Mononuclear cell (primary cell): ENCODE measurements around the gene JAK1. TPM values are rescaled to one million over a fixed set of nuclear protein-coding genes. Genes with fewer than 3 reads are reported as not detected.

ENCODE experiments used
- H3K27me3 ChIP-seq: 2 replicates; pipeline ENCODE4 v1.6.0; 2011; ENCODE audit warnings: low read length, control low read depth; ENCODE audit not compliant: insufficient read depth
- H3K4me1 ChIP-seq: 2 replicates; pipeline ENCODE4 v1.5.1; 2011; ENCODE audit warnings: mild to moderate bottlenecking, low read length, control low read depth; ENCODE audit not compliant: insufficient read depth
- H3K4me3 ChIP-seq: 2 replicates; pipeline ENCODE4 v1.5.1; 2011; ENCODE audit warnings: mild to moderate bottlenecking, low read length, moderate library complexity
- H3K9me3 ChIP-seq: 2 replicates; pipeline ENCODE4 v1.5.1; 2011; ENCODE audit warnings: low read depth, mild to moderate bottlenecking, control low read depth, low read length
- total RNA-seq: library from RNA; depleted of rRNA; stranded (reverse); fragments of >200 nt; gene quantifications from one replicate; pipeline ENCODE4 v1.2.3, GENCODE V29; 2012

The JAK1 gene
- total RNA-seq, 1 donor = 345 TPM

GRCh38 chr1:64967381-64967780 lies 1.0 kb upstream of the JAK1 start:
- Histone ChIP-seq H3K4me1 (peaks cover 35% of the 10 kb centered on the region), H3K27me3 (no peaks in the 10 kb centered on the region), H3K4me3 (no peak overlapping the region), H3K9me3 (no peaks in the 10 kb centered on the region)

DNA sequence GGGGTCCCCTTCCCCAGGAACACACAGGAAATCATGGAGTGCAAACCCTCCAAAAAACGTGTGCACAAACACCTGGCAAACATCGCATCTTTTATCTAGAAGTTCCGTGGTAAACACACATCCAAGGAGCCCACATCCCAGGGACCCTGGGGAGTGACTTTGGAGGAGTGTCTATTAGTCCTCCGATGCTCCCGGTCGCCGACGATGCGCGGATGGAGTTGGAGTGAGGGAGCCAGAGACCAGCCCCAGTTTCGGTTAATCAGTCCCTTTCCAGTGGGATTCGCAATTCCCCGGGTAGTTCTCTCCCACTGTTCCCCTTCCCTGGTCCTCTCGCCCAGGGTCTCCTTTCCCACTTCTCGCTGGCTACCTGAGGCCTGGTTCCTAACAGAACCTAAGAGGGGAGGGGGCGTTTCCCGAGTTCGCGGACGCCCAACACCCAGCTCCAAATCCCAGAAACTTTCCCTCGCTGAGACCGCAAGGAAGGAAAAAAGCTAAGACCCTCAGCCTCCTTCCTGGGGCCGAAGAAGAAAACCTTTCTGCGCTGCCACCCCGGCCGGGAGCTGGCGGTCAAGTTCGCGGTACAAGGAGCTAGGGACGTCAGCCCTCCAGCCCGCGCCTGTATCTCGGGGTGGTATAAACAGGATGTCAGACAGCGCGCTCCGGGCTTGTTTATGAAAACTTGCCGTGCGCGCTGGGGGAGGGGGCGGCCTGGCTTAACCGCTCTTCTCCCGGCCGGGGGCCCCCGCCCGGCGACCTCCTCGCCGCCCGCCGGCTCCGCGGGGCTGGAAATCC lies 787 bp downstream of the JAK1 start:
- peaks cover 53% of the 10 kb centered on the region for H3K4me1 ChIP-seq
- peak overlapping the region; percentile 98 for H3K4me3 ChIP-seq
- H3K9me3 ChIP-seq = no peaks in the 10 kb centered on the region
- no peaks in the 10 kb centered on the region for H3K27me3 ChIP-seq

- no peaks in the 10 kb centered on the region for H3K9me3 ChIP-seq
- no peak overlapping the region for H3K4me3 ChIP-seq
- H3K4me1 ChIP-seq = peaks cover 65% of the 10 kb centered on the region
- H3K27me3 ChIP-seq = no peaks in the 10 kb centered on the region
Measured at GRCh38 chr1:64963466-64963865, 2.9 kb downstream of the JAK1 start.

GRCh38 chr1:64962441-64962840 lies 3.9 kb downstream of the JAK1 start:
- H3K4me1 ChIP-seq = peaks cover 74% of the 10 kb centered on the region
- no peaks in the 10 kb centered on the region for H3K27me3 ChIP-seq
- H3K9me3 ChIP-seq = no peaks in the 10 kb centered on the region
- H3K4me3 ChIP-seq = no peak overlapping the region

DNA sequence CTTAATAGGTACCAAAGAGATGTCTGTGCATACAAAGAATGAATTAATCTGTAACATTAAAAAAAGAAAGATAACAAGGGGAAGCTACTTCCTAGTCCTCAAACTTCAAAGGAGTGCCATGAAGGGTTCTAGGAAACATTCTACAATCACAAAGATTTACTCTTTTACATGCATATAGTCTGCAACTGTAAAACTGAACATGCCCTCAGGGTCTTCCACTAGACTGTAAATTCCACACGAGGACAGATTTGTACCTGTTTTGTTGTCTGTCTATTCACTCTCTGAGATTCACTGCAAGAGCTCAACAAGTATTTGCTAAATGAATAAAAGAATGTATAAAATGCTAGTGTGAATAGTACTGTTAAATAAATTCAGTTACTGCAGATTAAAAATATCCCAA lies 4.4 kb downstream of the JAK1 start:
- H3K9me3 ChIP-seq = no peaks in the 10 kb centered on the region
- no peak overlapping the region for H3K4me3 ChIP-seq
- peaks cover 74% of the 10 kb centered on the region for H3K4me1 ChIP-seq
- no peaks in the 10 kb centered on the region for H3K27me3 ChIP-seq

GRCh38 chr1:64960731-64961130 lies 5.6 kb downstream of the JAK1 start:
- peaks cover 83% of the 10 kb centered on the region for H3K4me1 ChIP-seq
- no peaks in the 10 kb centered on the region for H3K9me3 ChIP-seq

DNA sequence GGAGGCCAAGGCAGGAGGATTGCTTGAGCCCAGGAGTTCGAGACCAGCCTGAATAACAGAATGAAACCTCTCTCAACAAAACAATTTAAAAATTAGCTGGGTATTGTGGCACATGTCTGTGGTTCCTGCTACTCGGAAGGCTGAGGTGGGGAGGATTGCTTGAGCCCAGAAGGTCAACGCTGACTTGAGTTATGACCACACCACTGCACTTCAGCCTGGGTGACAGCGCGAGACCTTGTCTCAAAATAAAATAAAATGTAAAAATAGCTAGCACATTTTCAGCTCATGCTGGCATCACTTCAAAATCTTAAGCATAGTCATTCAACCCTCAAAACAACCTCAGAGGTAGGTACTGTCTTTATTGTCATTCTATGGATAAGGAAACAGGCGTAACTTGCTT lies 6.4 kb downstream of the JAK1 start:
- no peaks in the 10 kb centered on the region for H3K9me3 ChIP-seq
- peaks cover 84% of the 10 kb centered on the region for H3K4me1 ChIP-seq
- no peak overlapping the region for H3K4me3 ChIP-seq
- no peaks in the 10 kb centered on the region for H3K27me3 ChIP-seq

More at GRCh38 chr1:64960731-64961130, 5.6 kb downstream of the JAK1 start:
- Histone ChIP-seq H3K4me3 (no peak overlapping the region), H3K27me3 (no peaks in the 10 kb centered on the region)

DNA sequence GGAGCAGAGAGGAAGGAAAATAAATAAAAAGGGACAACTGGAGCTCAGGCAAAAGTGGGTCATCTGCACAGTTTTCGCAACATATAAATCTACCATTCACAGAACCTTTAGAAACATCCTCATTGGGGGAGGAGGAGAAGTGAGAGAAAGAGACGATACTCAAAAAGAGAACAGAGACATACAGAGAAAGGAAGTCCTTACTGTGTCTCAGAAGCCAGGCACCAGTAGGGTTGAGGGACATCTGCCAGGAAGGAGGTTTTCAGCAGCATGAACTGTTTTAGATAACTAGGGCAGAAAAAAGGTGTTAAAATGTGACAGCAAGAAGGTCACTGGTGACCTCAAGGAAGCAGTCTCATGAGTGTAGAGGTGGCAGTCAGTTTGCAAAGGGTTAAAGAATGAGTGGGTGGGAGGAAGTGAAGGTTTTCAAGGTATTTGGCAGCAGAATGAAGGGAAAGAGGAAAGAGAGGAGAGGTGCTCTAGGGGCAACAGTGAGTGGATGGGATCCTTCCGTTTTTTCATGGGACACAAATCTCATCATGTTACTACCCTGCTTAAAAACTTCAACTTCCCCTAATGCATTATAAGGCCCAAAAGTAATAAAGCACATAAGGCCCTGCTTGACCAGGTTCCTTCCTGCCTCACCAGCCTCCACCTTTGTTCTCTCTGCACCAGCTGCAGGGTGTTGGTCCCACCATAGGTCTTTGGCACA lies 9.5 kb downstream of the JAK1 start:
- Histone ChIP-seq H3K27me3 (no peaks in the 10 kb centered on the region), H3K4me3 (no peak overlapping the region), H3K4me1 (peaks cover 78% of the 10 kb centered on the region), H3K9me3 (no peaks in the 10 kb centered on the region)

- Histone ChIP-seq H3K27me3 (no peaks in the 10 kb centered on the region), H3K9me3 (no peaks in the 10 kb centered on the region), H3K4me3 (no peak overlapping the region), H3K4me1 (peaks cover 73% of the 10 kb centered on the region)
Measured at GRCh38 chr1:64956010-64956640, 10.2 kb downstream of the JAK1 start.

- H3K27me3 ChIP-seq = no peaks in the 10 kb centered on the region
- no peaks in the 10 kb centered on the region for H3K9me3 ChIP-seq
- peaks cover 68% of the 10 kb centered on the region for H3K4me1 ChIP-seq
- no peak overlapping the region for H3K4me3 ChIP-seq
Measured at GRCh38 chr1:64955097-64956009, 11.0 kb downstream of the JAK1 start.

DNA sequence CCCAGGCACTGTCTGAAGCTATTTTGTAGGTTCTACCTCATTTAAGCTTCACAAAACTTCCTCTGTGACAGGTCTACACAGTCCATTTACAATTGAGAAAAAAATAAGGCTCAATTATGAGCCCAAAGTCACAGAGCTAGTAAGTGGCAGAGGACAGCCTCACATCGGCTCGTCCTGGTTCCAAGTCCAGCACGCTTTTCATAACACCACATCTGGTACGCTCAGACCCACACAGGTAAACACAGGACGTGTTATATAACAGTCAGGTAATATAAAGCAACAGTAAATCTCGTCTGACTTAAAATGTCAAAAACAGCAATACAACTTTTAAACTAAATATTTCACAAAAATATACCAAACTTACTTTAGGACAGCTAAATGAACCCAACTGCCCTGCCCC lies 13.1 kb downstream of the JAK1 start:
- no peaks in the 10 kb centered on the region for H3K9me3 ChIP-seq
- H3K4me3 ChIP-seq = no peak overlapping the region
- no peaks in the 10 kb centered on the region for H3K27me3 ChIP-seq
- H3K4me1 ChIP-seq = peaks cover 72% of the 10 kb centered on the region

- Histone ChIP-seq H3K4me1 (peaks cover 57% of the 10 kb centered on the region), H3K4me3 (no peak overlapping the region), H3K27me3 (no peaks in the 10 kb centered on the region)
Measured at GRCh38 chr1:64950284-64950809, 16.0 kb downstream of the JAK1 start.

DNA sequence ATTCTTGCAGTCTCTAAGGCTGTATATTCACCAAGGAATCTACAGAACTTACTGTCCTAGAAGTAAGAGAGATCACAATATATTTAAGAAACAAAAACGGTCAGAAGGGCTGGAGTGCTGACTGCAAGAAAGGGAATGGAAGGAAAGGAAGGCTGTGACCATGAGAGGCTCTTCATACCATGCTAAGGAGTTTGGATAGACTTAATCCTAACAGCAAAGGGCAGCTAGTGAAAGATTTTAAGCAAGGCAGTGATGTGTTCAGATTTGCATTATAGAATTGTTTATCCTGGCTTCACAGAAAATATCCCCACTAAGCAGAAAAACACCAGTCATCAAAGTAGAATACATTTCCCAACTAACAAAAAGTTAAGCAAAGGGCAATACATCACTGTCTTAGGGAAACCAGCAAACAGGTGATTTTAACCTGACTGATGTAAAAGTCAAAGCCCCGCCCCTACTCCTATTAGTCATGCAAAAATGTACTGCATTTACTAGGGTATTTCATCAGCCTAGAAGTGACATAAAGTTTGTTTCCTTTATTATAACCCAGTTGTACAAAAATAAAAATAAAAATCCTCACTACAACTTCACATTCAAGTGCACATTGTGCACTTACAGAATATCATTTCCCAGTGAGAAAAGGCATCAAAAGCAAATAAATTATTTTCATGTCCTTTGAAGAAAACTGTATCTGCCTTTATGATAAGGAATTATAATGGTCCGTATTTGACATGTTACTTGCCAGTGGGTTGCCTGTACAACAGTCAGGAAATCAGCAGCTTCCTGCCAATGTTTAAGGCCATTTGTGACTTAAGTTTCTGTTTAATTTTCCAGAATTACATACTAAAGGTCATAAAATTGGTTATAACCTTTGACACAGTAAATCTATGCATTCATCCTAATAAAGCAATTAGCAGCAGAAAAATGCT lies 17.2 kb downstream of the JAK1 start:
- Histone ChIP-seq H3K4me1 (peaks cover 54% of the 10 kb centered on the region), H3K9me3 (no peaks in the 10 kb centered on the region)

More at GRCh38 chr1:64950284-64950809, 16.0 kb downstream of the JAK1 start:
- no peaks in the 10 kb centered on the region for H3K9me3 ChIP-seq

More for the DNA sequence above, 17.2 kb downstream of the JAK1 start:
- Histone ChIP-seq H3K4me3 (no peak overlapping the region), H3K27me3 (no peaks in the 10 kb centered on the region)
